VCaP (cell line): Measurements from ENCODE around the gene CFAP100.

Source experiments
- H3K27ac ChIP-seq: fragments of 450-650 bp; 2 replicates; pipeline ENCODE4 v1.5.1; 2017
- CTCF ChIP-seq: fragments of 450-650 bp; conservative IDR thresholded peaks from 2 replicates; pipeline ENCODE4 v1.5.1; 2017; ENCODE audit warnings: mild to moderate bottlenecking, moderate library complexity

Gene CFAP100

GRCh38 chr3:126465928-126466544 is 71.3 kb downstream of the CFAP100 start:
- H3K27ac ChIP-seq = no peak overlapping the region
- no peak for TF ChIP-seq CTCF

DNA sequence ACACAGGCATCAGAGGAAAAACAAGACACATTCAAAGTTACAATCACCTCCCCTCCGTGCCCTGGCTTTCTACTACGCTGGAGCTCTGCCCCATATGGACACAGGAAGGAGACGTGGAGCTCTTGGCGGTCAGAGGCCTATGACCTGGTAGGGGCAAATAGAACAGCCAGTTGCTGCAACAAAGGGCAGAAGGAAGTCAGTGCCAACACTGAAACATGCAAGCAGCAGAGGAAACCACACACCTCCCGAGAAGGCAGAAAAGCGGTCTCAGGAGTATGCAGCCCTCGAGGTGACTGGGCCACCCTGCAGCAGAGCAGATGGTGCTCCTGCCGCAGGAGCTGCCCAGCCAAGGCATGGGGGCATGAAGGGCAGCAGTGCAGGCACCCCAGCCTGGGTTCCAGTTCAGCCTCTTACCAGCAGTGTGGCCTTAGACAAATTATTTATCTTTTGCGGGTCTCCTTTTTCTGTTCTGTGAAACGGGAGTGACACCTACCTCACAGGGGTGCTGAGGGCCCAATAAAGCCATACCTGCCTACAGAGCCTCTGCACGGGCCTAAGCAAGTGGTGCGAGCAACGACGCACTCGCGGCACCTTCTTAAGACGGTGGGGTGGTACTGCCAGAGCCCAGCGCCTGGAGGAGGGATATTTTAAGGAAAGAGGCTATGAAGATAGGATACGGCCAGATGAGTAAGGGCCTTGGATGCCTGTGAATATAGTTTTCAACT is 72.3 kb downstream of the CFAP100 start:
- no peak overlapping the region for H3K27ac ChIP-seq
- no peak for TF ChIP-seq CTCF

GRCh38 chr3:126467611-126467955 is 72.9 kb downstream of the CFAP100 start:
- TF ChIP-seq CTCF = no peak
- H3K27ac ChIP-seq = no peak overlapping the region

DNA sequence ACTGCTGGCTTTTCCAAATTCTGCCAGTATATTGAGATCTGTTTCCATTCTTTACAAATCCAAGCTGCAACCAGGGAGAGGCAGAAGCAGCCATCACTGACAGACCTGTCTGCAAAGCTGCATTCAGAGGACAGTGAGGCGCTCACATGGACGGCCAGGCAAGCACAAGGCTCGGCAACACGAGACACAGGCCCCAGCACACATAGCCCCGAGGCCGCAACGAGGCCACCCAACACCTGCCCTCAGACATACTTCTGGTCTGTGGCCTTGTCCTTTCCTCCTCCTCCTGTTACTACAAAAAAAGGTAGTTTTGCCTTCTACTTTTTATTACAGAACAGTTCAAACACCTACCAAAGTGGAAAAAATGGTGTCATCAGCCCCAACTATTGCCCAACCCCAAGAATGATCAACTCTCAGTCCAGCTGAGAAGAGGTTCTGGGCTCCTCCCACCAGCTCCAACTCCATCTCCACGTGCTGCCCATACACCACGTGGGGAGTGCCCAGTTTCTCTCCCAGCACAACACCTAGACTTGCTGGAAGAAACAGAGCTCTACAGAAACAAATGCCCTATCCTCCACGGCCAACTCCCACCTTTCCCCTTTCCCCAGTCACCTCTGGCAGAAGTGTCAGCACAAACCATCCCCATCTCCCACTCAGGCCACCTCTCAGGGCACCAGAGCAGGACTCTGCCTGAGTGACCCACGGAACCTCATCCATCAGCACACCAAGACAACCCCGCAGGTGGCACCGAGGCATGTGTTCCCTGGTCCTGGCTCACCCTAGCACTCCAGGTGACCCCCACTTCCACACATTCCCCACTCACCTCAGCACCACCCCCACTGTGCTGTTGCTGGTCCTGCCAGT is 73.6 kb downstream of the CFAP100 start:
- no peak overlapping the region for H3K27ac ChIP-seq
- TF ChIP-seq CTCF = no peak

GRCh38 chr3:126469479-126469878 is 74.8 kb downstream of the CFAP100 start:
- H3K27ac ChIP-seq = no peak overlapping the region
- no peak for TF ChIP-seq CTCF

GRCh38 chr3:126472277-126473006 is 77.7 kb downstream of the CFAP100 start:
- peak; percentile 24 for TF ChIP-seq CTCF
- H3K27ac ChIP-seq = peak overlapping the region; percentile 97
